Naive thymus-derived CD8-positive, alpha-beta T cell (primary cell): Measurements from ENCODE around the gene ISYNA1. TPM values are rescaled to one million over a fixed set of nuclear protein-coding genes. Genes with fewer than 3 reads are reported as not detected.

Experiments used
- ATAC-seq, 2 donors: fragments of 150-1000 bp; cut with Tn5 transposase in 1 of 2; sonication (Bioruptor Pico), chemical (Tn5 transposase) in 1 of 2; 1 replicate in 1 of 2; 2 replicates in 1 of 2; pipeline ENCODE4 v1.10.0; 2021; ENCODE audit warnings: mild to moderate bottlenecking in 2 of 2, moderate library complexity in 2 of 2
- POLR2A ChIA-PET: fragments of 350-600 bp; sonication (Branson Sonifier 250); formaldehyde crosslinking; loops from one replicate; lab custom pipeline; 2021; ENCODE audit warnings: antibody characterized with exemption; lab: Charles Lee
- DNase-seq, 10 donors: peaks; one replicate each; pipeline versions ENCODE4 v3.0.0 to v3.0.0-alpha.2; 2020 to 2022
- H3K27ac Mint-ChIP-seq, 10 donors: one replicate each; pipeline ENCODE4 v1.8.0; 2020 to 2022; ENCODE audit warnings: mild to moderate bottlenecking in 10 of 10, mixed read lengths in 10 of 10, moderate library complexity in 4 of 10, inconsistent platforms in 1 of 10
- H3K27me3 Mint-ChIP-seq, 5 donors: one replicate each; pipeline ENCODE4 v1.8.0; 2021 to 2022; ENCODE audit warnings: mixed read lengths in 5 of 5
- H3K36me3 Mint-ChIP-seq, 3 donors: one replicate each; pipeline ENCODE4 v1.8.0; 2020 to 2022; ENCODE audit warnings: mixed read lengths in 3 of 3, mild to moderate bottlenecking in 2 of 3, inconsistent platforms in 1 of 3
- H3K4me1 Mint-ChIP-seq, 4 donors: one replicate each; pipeline ENCODE4 v1.8.0; 2021 to 2022; ENCODE audit warnings: mixed read lengths in 4 of 4
- H3K4me3 Mint-ChIP-seq, 10 donors: one replicate each; pipeline ENCODE4 v1.8.0; 2020 to 2022; ENCODE audit warnings: mild to moderate bottlenecking in 10 of 10, mixed read lengths in 10 of 10, moderate library complexity in 6 of 10, inconsistent platforms in 1 of 10
- H3K9me3 Mint-ChIP-seq, 9 donors: one replicate each; pipeline ENCODE4 v1.8.0; 2020 to 2022; ENCODE audit warnings: mixed read lengths in 9 of 9, mild to moderate bottlenecking in 3 of 9, inconsistent platforms in 1 of 9, moderate library complexity in 1 of 9
- polyA plus RNA-seq, 3 donors: library from polyadenylated mRNA; unstranded; fragments of 300-500 nt; fragmentation: Illumina TruSeq; gene quantifications; one replicate each; pipeline ENCODE4 v1.2.3, GENCODE V29; 2021
- total RNA-seq, 8 experiments: library from RNA in 2 of 8; stranded (reverse) in 2 of 8; gene quantifications; one replicate each; pipeline ENCODE4 v1.2.3 and lab custom pipeline; 2021 to 2026

ISYNA1 gene
- total and polyA plus RNA-seq, 5 experiments from 2014 or later = 28.3 to 63.7 (median 53.2) TPM

DNA sequence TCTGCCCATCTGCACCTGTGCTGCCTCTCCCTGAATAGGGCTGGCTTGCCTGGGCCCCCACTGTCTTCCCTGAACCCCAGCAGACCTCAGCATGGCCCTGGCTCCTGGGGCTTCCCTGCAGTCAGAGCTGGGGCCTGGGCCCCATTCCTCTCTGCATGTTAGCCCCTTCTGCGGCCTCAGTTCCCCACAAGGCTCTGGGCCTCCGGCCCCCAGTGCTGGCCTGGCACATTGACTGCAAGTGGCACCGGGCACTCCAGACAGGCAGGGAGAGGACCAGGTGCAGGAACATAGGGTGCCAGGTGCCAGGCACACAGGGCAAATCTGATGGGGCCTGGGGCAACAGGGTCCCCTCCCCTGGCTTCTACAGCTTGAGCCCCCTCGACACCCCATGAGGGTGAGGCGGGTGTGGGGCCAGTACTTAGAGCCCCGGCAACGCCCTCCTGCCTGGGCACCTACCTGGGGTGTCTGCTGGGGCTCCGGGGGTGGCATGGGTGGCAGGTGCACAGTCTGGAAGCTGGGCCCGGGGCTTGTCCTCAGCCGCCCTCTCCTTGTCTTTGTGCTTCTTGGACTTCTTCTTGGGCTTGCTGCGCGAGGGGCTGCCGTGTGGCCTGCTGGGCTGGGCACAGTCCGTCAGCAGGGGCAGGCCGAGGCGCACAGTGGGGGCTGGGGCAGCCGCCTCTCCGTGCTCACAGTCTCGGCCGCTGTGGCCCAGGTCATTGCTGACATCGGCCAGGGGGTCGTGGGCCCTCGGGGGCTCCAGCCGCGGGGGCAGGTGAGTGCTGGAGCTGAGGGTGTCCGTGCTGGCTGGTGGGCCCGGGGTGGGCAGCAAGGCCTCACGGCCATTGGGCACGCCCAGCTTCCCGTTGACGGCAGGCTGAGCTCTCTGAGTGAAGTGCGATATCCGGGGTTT is 12.3 kb upstream of the ISYNA1 start:
- H3K36me3 Mint-ChIP-seq = peaks cover 0 to 54% (median 6%) of the 10 kb centered on the region in 3 donors
- DNase-seq (no peak), ATAC-seq (no peak)
- peaks cover 3 to 10% (median 6%) of the 10 kb centered on the region in 4 donors for H3K4me1 Mint-ChIP-seq
- H3K27ac Mint-ChIP-seq = peak overlapping the region in 1 of 10 donors; percentile 44
- H3K9me3 Mint-ChIP-seq = no peaks in the 10 kb centered on the region
- POLR2A ChIA-PET = interaction anchor here (0.6 to 1.4 kb wide), 3 partner anchors 12 to 227 kb away, joined by 3 to 4 read pairs (median 3); no protein-coding TSS in a partner anchor
- H3K4me3 Mint-ChIP-seq = no peak overlapping the region
- H3K27me3 Mint-ChIP-seq = no peaks in the 10 kb centered on the region

- DNase-seq (no peak), ATAC-seq (no peak)
- Mint-ChIP-seq H3K9me3 (no peaks in the 10 kb centered on the region), H3K27me3 (no peaks in the 10 kb centered on the region), H3K4me3 (no peak overlapping the region), H3K27ac (no peak overlapping the region), H3K36me3 (peaks cover 0 to 55% (median 6%) of the 10 kb centered on the region in 3 donors), H3K4me1 (peaks cover 3 to 10% (median 6%) of the 10 kb centered on the region in 4 donors)
- POLR2A ChIA-PET = interaction anchor here (1.3 kb wide), 1 partner anchor 31 kb away, joined by 3 read pairs; no protein-coding TSS in a partner anchor
Observed at GRCh38 chr19:18449552-18449951, 11.6 kb upstream of the ISYNA1 start.

- DNase-seq = no peak
- Mint-ChIP-seq H3K36me3 (peaks cover 0 to 51% (median 6%) of the 10 kb centered on the region in 3 donors), H3K4me1 (peaks cover 12 to 20% (median 15%) of the 10 kb centered on the region in 4 donors), H3K27ac (no peak overlapping the region), H3K4me3 (no peak overlapping the region), H3K9me3 (peaks cover 0 to 2% (median 0%) of the 10 kb centered on the region in 9 donors), H3K27me3 (no peaks in the 10 kb centered on the region)
- POLR2A ChIA-PET = no interaction called here
- no peak for ATAC-seq
Observed at GRCh38 chr19:18446811-18447359, 9.0 kb upstream of the ISYNA1 start.

- H3K9me3 Mint-ChIP-seq = peaks cover 0 to 2% (median 0%) of the 10 kb centered on the region in 9 donors
- POLR2A ChIA-PET = no interaction called here
- DNase-seq = no peak
- H3K4me1 Mint-ChIP-seq = peaks cover 13 to 26% (median 18%) of the 10 kb centered on the region in 4 donors
- no peak overlapping the region for H3K27ac Mint-ChIP-seq
- H3K36me3 Mint-ChIP-seq = peaks cover 0 to 51% (median 6%) of the 10 kb centered on the region in 3 donors
- no peak for ATAC-seq
- H3K27me3 Mint-ChIP-seq = no peaks in the 10 kb centered on the region
- no peak overlapping the region for H3K4me3 Mint-ChIP-seq
Observed at GRCh38 chr19:18446145-18446810, 8.3 kb upstream of the ISYNA1 start.

DNA sequence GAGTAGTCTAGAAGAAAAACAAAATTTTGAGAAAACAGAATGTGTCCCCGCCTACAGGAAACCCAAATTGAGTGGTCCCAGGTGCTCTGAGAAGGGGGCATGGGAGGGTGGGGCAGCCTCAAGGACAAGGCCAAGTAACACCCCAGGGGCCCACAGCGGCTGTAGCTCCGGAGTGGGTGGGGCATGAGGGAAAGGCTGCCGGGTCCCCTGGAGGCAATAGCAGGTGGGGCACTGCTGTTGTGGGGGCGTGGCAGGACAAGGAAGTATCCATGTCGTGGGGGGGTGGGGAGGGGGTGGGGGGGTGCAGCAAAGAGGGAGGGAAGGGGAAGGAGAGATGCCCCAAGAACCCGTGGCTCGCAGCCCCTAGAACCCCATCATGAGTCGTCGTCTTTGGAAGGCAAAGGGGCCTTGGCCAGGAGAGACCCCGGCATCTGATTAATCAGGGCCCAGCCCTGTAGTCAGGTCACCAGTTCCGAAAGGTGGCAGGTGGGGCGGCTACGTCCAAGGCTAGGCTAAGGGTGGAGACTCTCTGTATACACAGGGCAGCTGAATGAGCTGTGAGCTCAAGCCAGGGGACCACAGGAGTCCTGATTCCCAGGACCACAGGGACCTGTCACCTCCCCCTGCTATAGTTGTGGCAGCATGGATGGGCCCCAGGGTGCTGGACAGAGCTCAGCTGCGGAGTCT is 7.5 kb upstream of the ISYNA1 start:
- no peak overlapping the region for H3K27ac Mint-ChIP-seq
- peaks cover 11 to 27% (median 20%) of the 10 kb centered on the region in 4 donors for H3K4me1 Mint-ChIP-seq
- no peak overlapping the region for H3K4me3 Mint-ChIP-seq
- POLR2A ChIA-PET = interaction anchor here (0.9 to 1.1 kb wide), 2 partner anchors 10 to 143 kb away, joined by 3 to 4 read pairs; partner anchors contain the start of gene REX1BD
- H3K36me3 Mint-ChIP-seq = peaks cover 0 to 48% (median 4%) of the 10 kb centered on the region in 3 donors
- DNase-seq = no peak
- ATAC-seq = no peak
- H3K27me3 Mint-ChIP-seq = no peaks in the 10 kb centered on the region
- H3K9me3 Mint-ChIP-seq = peaks cover 0 to 2% (median 0%) of the 10 kb centered on the region in 9 donors

GRCh38 chr19:18444513-18444912 is 6.6 kb upstream of the ISYNA1 start:
- Mint-ChIP-seq H3K27me3 (no peaks in the 10 kb centered on the region), H3K36me3 (peaks cover 0 to 43% (median 4%) of the 10 kb centered on the region in 3 donors), H3K27ac (peak overlapping the region in 1 of 10 donors; percentile 27), H3K4me3 (no peak overlapping the region), H3K9me3 (peaks cover 0 to 2% (median 0%) of the 10 kb centered on the region in 9 donors), H3K4me1 (peaks cover 11 to 30% (median 25%) of the 10 kb centered on the region in 4 donors)
- DNase-seq (no peak), ATAC-seq (no peak)
- POLR2A ChIA-PET = interaction anchor here (0.9 to 1.1 kb wide), 2 partner anchors 10 to 144 kb away, joined by 3 to 4 read pairs; partner anchors contain the start of gene REX1BD

- DNase-seq = no peak
- peaks cover 0 to 2% (median 0%) of the 10 kb centered on the region in 9 donors for H3K9me3 Mint-ChIP-seq
- POLR2A ChIA-PET = interaction anchor here (1.4 kb wide), 1 partner anchor 12 kb away, joined by 3 read pairs; no protein-coding TSS in a partner anchor
- no peak overlapping the region for H3K27ac Mint-ChIP-seq
- peaks cover 15 to 33% (median 28%) of the 10 kb centered on the region in 4 donors for H3K4me1 Mint-ChIP-seq
- H3K27me3 Mint-ChIP-seq = no peaks in the 10 kb centered on the region
- ATAC-seq = no peak
- no peak overlapping the region for H3K4me3 Mint-ChIP-seq
- H3K36me3 Mint-ChIP-seq = peaks cover 0 to 39% (median 4%) of the 10 kb centered on the region in 3 donors
Observed at GRCh38 chr19:18443831-18444230, 5.9 kb upstream of the ISYNA1 start.

DNA sequence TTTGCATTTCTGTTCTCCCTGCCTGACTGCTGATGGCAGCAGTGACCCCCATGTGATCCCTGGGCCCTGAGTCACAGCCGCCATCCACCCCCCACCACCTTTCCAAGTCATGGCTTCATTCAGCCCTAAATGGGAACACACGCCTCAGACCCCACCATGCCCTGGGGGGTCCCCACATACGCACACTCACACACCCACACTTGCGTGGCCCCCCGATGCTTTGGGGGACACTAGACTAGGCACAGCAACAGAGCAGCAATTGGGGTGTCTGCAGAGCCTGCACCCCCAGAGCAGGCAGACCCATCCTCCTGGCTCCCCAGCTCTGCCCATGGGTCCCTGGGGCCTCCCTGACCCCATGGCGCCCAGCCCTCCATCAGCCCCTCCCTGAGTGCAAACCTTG is 5.5 kb upstream of the ISYNA1 start:
- Mint-ChIP-seq H3K36me3 (peaks cover 0 to 35% (median 4%) of the 10 kb centered on the region in 3 donors), H3K4me3 (no peak overlapping the region), H3K4me1 (peaks cover 15 to 37% (median 29%) of the 10 kb centered on the region in 4 donors), H3K9me3 (peaks cover 0 to 2% (median 0%) of the 10 kb centered on the region in 9 donors), H3K27me3 (no peaks in the 10 kb centered on the region), H3K27ac (peak overlapping the region in 1 of 10 donors; percentile 55)
- POLR2A ChIA-PET = interaction anchor here (1.4 kb wide), 1 partner anchor 11 kb away, joined by 3 read pairs; no protein-coding TSS in a partner anchor
- DNase-seq = no peak
- ATAC-seq = no peak

GRCh38 chr19:18442941-18443340 is 5.0 kb upstream of the ISYNA1 start:
- ATAC-seq = no peak
- Mint-ChIP-seq H3K4me3 (no peak overlapping the region), H3K36me3 (peaks cover 0 to 31% (median 4%) of the 10 kb centered on the region in 3 donors), H3K27me3 (no peaks in the 10 kb centered on the region), H3K4me1 (peaks cover 12 to 39% (median 29%) of the 10 kb centered on the region in 4 donors), H3K9me3 (peaks cover 0 to 2% (median 0%) of the 10 kb centered on the region in 9 donors), H3K27ac (peak overlapping the region in 3 of 10 donors; percentile 64 to 81 (median 72))
- POLR2A ChIA-PET = interaction anchor here (0.6 to 1.4 kb wide), 2 partner anchors 11 to 655 kb away, joined by 3 read pairs; no protein-coding TSS in a partner anchor
- DNase-seq = no peak

DNA sequence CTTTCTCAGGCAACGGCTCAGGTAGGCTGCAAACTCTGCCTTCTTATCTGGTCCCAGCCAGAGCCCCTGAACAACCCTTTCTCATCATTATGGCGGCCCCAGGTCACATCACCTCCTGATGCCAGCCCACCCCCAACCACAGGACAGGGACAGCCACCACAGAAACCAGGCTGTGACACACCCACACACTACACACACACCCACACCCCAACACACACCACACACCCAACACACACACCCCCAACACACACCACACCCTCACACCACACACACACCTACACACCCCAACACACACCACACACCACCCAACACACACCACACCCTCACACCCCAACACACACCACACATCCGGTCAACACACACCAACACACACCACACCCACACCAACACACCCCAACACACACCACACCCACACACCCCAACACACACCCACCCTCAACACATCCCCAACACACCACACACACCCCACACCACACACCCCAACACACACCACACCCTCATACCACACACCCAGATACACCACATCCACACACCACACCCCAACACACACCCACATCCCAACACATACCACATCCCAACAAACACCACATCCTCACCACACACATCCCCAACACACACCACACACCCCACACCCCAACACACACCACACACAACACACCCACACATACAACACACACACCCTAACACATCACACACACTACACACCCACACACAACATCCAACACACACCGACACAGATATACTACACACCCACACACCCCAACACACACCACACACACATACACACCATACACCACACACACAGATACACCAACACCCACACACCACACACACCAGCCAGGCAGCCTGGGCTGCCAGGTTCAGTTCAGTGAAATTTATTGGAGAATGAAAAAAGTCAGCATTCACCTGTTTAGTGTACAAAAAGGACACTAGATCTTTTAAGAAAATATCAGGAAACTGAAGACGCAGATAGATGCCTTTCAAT is 4.2 kb upstream of the ISYNA1 start:
- POLR2A ChIA-PET = interaction anchor here (0.6 to 1.4 kb wide), 2 partner anchors 10 to 655 kb away, joined by 3 read pairs; no protein-coding TSS in a partner anchor
- DNase-seq (peak in 2 of 10 donors; percentile 29 to 34), ATAC-seq (peak in 1 of 2 donors; percentile 7)
- Mint-ChIP-seq H3K27me3 (no peaks in the 10 kb centered on the region), H3K4me1 (peaks cover 12 to 39% (median 30%) of the 10 kb centered on the region in 4 donors), H3K4me3 (peak overlapping the region in 5 of 10 donors; percentile 30 to 80 (median 67)), H3K36me3 (peaks cover 0 to 27% (median 4%) of the 10 kb centered on the region in 3 donors), H3K9me3 (peaks cover 0 to 2% (median 0%) of the 10 kb centered on the region in 9 donors), H3K27ac (peak overlapping the region; percentile 64 to 89 (median 78))
